Measurements from ENCODE around the gene CUL5. TPM values are rescaled to one million over a fixed set of nuclear protein-coding genes. Genes with fewer than 3 reads are reported as not detected.
A peak's percentile ranks its signal among the peaks of the same experiment; 100 is the strongest.
"Not testable (repeated sequence)": the region's sequence is repeated elsewhere in the genome, so short reads cannot be mapped to it uniquely, and the experiment has no call there.

Gene CUL5
- total and polyA plus RNA-seq, 8 donors: 31.1 to 47.3 (median 41.8) TPM

DNA sequence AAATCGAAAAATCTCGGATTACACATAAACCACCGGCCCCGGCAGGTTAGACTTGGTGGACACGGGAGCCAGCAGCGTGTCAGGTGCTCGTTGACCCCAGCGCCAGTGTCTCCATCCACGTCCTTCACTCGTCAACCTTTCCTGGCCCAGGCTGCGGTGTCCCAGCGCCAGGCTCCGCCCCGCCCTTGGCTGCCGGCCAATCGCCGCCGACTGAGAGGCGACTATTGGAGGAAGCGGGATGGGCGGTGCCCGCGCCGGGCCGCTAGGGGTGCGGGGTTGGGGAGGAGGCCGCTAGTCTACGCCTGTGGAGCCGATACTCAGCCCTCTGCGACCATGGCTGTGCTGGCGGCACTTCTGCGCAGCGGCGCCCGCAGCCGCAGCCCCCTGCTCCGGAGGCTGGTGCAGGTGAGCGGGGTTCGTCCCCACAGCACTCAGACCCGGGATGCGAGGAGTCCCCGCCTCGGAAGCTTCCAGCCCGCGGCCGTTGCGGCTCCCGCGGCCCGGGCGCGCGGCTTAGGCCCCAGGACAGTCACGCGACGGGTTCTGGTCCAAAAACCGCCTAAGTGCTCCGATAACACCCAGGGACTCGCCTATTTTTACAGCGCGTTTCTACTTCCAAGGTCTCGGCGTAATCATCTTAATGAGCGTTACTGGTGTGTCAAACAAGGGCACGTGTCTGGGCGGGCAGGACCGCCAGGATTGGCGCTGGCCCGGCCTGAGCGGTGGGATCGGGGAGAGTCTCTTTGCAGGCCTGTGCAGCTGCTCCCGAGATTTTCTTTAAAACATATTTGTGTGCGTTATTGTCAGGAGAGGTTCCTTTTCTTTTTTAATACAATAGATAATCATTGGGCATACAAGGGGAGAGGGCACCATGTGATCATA is 112.8 kb downstream of the CUL5 start, which contains the start of gene ACAT1:
TSS of gene ACAT1 (plus strand) at position 294 of the 882 bp plus-strand sequence. CDS start at position 334, 40 bp downstream.
- TF ChIP-seq, protein P1, sequence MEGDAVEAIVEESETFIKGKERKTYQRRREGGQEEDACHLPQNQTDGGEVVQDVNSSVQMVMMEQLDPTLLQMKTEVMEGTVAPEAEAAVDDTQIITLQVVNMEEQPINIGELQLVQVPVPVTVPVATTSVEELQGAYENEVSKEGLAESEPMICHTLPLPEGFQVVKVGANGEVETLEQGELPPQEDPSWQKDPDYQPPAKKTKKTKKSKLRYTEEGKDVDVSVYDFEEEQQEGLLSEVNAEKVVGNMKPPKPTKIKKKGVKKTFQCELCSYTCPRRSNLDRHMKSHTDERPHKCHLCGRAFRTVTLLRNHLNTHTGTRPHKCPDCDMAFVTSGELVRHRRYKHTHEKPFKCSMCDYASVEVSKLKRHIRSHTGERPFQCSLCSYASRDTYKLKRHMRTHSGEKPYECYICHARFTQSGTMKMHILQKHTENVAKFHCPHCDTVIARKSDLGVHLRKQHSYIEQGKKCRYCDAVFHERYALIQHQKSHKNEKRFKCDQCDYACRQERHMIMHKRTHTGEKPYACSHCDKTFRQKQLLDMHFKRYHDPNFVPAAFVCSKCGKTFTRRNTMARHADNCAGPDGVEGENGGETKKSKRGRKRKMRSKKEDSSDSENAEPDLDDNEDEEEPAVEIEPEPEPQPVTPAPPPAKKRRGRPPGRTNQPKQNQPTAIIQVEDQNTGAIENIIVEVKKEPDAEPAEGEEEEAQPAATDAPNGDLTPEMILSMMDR (IDR thresholded peaks at IDR 0.05): peak in 1 of 2 donors; percentile 65
- intact Hi-C loops (cut with DNase I): no loop called here
- Histone ChIP-seq H3K4me1 (peaks cover 14 to 40% of the 10 kb centered on the region in 2 donors), H3K4me3 (peak within 1 kb of the TSS; percentile 60 to 92), H3K36me3 (no peaks in the 10 kb centered on the region), H3K27me3 (no peaks in the 10 kb centered on the region), H3K27ac (peak within 1 kb of the TSS; percentile 88 to 93), H3K9me3 (no peaks in the 10 kb centered on the region)
- DNase-seq: peak; percentile 87 to 100 (median 96)
- ATAC-seq: peak; percentile 95

DNA sequence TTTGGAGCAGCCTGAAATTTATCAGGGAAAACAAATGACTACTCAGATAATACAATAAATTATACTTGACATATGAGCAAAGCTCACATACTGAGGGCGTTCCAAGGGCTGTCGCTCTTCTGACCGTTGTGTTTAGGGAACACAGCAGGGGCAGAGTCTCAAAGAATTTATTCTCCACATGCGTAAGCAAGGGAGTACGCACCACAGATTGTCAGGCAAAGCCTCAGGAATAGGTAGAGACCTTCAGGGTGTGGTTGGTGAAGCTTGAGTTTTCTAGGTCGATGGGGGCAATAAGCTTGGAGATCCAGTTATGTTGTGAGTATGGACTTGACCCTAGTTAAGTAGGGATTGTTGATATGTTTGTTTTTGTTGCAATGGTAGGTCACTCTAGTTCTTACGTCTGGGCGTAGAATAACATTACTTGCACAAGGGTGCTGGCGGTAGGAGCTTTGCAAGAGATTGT is 113.5 kb downstream of the CUL5 start:
- Histone ChIP-seq H3K27me3 (no peaks in the 10 kb centered on the region), H3K4me3 (peak overlapping the region; percentile 60 to 92), H3K4me1 (peaks cover 14 to 40% of the 10 kb centered on the region in 2 donors), H3K9me3 (no peaks in the 10 kb centered on the region), H3K36me3 (no peaks in the 10 kb centered on the region), H3K27ac (peak overlapping the region; percentile 88 to 93)
- intact Hi-C loops (cut with DNase I): no loop called here
- TF ChIP-seq, protein P1 (IDR thresholded peaks at IDR 0.05): no peak
- ATAC-seq (peak; percentile 48), DNase-seq (peak in 1 of 4 donors; percentile 17)

DNA sequence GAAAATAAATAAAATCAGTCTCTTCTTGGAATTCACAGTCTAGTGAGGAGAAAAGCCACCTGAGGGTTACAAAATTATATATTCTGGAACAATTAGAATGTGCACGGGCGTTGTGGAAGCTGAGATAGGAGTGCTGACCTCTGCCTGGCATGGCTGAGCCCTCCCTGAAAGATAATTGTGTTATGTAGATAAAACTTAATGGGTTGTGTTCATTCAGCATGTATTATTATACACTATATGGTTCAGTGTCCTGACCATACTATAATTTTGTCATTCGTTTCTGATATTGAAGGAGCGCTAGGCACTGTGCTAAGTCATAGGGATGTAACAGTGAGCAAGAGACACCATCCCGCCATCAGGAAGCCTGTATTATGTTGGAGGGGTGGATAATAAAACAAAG is 116.4 kb downstream of the CUL5 start:
- no peak overlapping the region for H3K4me3 ChIP-seq
- no peak overlapping the region for H3K27ac ChIP-seq
- H3K36me3 ChIP-seq: peaks cover 0 to 5% of the 10 kb centered on the region in 2 donors
- DNase-seq (no peak), ATAC-seq (no peak)
- peaks cover 14 to 40% of the 10 kb centered on the region in 2 donors for H3K4me1 ChIP-seq
- no peaks in the 10 kb centered on the region for H3K27me3 ChIP-seq
- TF ChIP-seq, protein P1 (IDR thresholded peaks at IDR 0.05): no peak
- no peaks in the 10 kb centered on the region for H3K9me3 ChIP-seq
- intact Hi-C loops (cut with DNase I): no loop called here

DNA sequence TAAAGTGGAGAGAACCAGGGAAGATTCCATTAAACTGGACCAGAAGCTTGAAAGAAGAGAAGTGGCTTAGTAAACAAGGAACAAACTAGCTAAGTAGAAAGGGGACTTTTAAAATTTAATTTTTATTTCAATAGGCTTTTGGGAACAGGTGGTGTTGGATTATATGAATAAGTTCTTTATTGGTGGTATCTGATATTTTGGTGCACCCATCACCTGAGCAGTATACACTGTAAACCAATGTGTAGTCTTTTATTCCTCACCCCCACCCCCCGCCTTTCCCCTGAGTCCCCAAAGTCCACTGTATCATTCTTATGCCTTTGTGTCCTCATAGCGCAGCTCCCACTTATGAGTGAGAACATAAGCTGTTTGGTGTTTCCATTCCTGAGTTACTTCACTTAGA is 120.1 kb downstream of the CUL5 start:
- Histone ChIP-seq H3K27ac (no peak overlapping the region), H3K36me3 (peaks cover 0 to 19% of the 10 kb centered on the region in 2 donors), H3K27me3 (no peaks in the 10 kb centered on the region), H3K4me3 (no peak overlapping the region), H3K9me3 (no peaks in the 10 kb centered on the region), H3K4me1 (peaks cover 6 to 23% of the 10 kb centered on the region in 2 donors)
- DNase-seq (no peak), ATAC-seq (no peak)
- intact Hi-C loops (cut with DNase I): no loop called here
- TF ChIP-seq, protein P1 (IDR thresholded peaks at IDR 0.05): no peak

DNA sequence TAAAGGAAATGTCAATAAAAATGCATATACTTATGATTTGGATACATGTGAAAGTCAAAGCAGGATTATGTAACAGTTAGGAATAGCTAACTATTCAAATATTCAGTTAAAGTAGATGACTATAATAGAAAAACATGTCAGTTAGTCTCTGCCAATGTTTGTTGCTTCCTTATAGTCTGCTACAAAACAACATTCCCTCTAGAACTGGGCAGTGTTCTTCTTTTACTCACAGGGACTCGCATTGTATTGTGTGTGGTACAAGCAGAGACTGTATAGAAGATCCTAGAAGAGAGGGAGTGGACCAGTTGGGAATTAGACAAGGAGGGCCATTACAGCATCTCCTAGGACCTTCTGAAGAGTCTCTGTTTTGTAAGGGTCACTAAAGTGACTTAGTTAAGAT is 123.3 kb downstream of the CUL5 start:
- H3K4me1 ChIP-seq: peaks cover 0 to 8% of the 10 kb centered on the region in 2 donors
- no peak overlapping the region for H3K4me3 ChIP-seq
- H3K27me3 ChIP-seq: no peaks in the 10 kb centered on the region
- TF ChIP-seq, protein P1 (IDR thresholded peaks at IDR 0.05): no peak
- no peaks in the 10 kb centered on the region for H3K9me3 ChIP-seq
- peaks cover 0 to 42% of the 10 kb centered on the region in 2 donors for H3K36me3 ChIP-seq
- intact Hi-C loops (cut with DNase I): no loop called here
- ATAC-seq: peak; percentile 32
- DNase-seq: no peak
- H3K27ac ChIP-seq: no peak overlapping the region

DNA sequence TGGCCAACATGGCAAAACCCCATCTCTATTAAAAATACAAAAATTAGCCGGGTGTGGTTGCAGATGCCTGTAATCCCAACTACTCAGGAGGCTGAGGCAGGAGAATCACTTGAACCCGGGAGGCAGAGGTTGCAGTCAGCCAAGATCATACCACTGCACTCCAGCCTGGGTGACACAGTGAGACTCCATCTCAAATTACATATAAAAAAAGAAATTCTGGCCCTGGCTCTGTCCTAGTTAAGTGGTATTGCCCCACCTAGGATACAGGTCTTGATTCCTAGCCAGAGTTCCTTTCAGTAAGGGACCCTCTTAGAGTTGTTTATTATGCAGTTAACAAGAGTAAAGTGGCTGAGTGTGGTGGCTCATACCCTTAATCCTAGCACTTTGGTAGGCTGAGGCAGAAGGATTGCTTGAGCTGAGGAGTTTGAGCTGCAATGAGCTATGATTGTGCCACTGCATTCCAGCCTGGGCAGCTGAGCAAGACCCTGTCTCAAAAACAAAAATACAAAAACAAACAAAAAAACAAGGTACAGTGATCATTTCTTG is 124.4 kb downstream of the CUL5 start:
- H3K27ac ChIP-seq; H3K4me1 ChIP-seq; H3K27me3 ChIP-seq; DNase-seq; H3K9me3 ChIP-seq; H3K4me3 ChIP-seq; intact Hi-C loops (cut with DNase I): not testable (repeated sequence)
- ATAC-seq: peak; percentile 69
- H3K36me3 ChIP-seq: peaks cover 0 to 52% of the 10 kb centered on the region in 2 donors
